CD4-positive, alpha-beta T cell treated with Interleukin-12 subunit alpha and Interleukin-12 subunit beta, for 1 hour (primary cell): ENCODE data around the gene ABCD1.
"Not testable (repeated sequence)": the region's sequence is repeated elsewhere in the genome, so short reads cannot be mapped to it uniquely, and the experiment has no call there.

Experiments used
- DNase-seq: peaks from one replicate; pipeline ENCODE4 v3.0.0-alpha.2; 2020

The ABCD1 gene

GRCh38 chrX:153694687-153695270 is 29.9 kb upstream of the ABCD1 start:
- DNase-seq: no peak

- no peak for DNase-seq
These were observed 28.6 kb upstream of the ABCD1 start for GRCh38 chrX:153696100-153696499.

- not testable (repeated sequence) for DNase-seq
These were observed 28.1 kb upstream of the ABCD1 start for GRCh38 chrX:153696538-153696937.

- DNase-seq: not testable (repeated sequence)
These were observed 27.5 kb upstream of the ABCD1 start for GRCh38 chrX:153696986-153697722.

- DNase-seq: no peak
These were observed 26.5 kb upstream of the ABCD1 start for GRCh38 chrX:153697924-153698865.

GRCh38 chrX:153699210-153699783 is 25.4 kb upstream of the ABCD1 start:
- not testable (repeated sequence) for DNase-seq

- not testable (repeated sequence) for DNase-seq
These were observed 24.8 kb upstream of the ABCD1 start for GRCh38 chrX:153699784-153700371.

GRCh38 chrX:153700376-153700945 is 24.2 kb upstream of the ABCD1 start:
- no peak for DNase-seq

- DNase-seq: no peak
These were observed 23.7 kb upstream of the ABCD1 start for GRCh38 chrX:153700967-153701366.

- DNase-seq: no peak
These were observed 22.9 kb upstream of the ABCD1 start for GRCh38 chrX:153701706-153702105.

- no peak for DNase-seq
These were observed 22.2 kb upstream of the ABCD1 start for GRCh38 chrX:153702336-153703035.

GRCh38 chrX:153703036-153703370 is 21.7 kb upstream of the ABCD1 start:
- no peak for DNase-seq

- no peak for DNase-seq
These were observed 20.6 kb upstream of the ABCD1 start for GRCh38 chrX:153704021-153704526.

- DNase-seq: not testable (repeated sequence)
These were observed 19.8 kb upstream of the ABCD1 start for GRCh38 chrX:153704631-153705402.

GRCh38 chrX:153705403-153706060 is 19.1 kb upstream of the ABCD1 start:
- DNase-seq: not testable (repeated sequence)

GRCh38 chrX:153706799-153707198 is 17.9 kb upstream of the ABCD1 start:
- DNase-seq: no peak

GRCh38 chrX:153707406-153707805 is 17.2 kb upstream of the ABCD1 start:
- DNase-seq: no peak

GRCh38 chrX:153708415-153708814 is 16.2 kb upstream of the ABCD1 start:
- DNase-seq: peak; percentile 38

GRCh38 chrX:153709726-153710674 is 14.7 kb upstream of the ABCD1 start:
- no peak for DNase-seq
